HG03460 (cell line): ENCODE data around the gene PRSS23.
A peak's percentile ranks its signal among the peaks of the same experiment; 100 is the strongest.

ENCODE experiments used
- ATAC-seq: cut with Tn5 transposase; IDR thresholded peaks from one replicate; pipeline ENCODE4 v1.9.1; 2021; ENCODE audit not compliant: unreplicated experiment

Gene PRSS23

DNA sequence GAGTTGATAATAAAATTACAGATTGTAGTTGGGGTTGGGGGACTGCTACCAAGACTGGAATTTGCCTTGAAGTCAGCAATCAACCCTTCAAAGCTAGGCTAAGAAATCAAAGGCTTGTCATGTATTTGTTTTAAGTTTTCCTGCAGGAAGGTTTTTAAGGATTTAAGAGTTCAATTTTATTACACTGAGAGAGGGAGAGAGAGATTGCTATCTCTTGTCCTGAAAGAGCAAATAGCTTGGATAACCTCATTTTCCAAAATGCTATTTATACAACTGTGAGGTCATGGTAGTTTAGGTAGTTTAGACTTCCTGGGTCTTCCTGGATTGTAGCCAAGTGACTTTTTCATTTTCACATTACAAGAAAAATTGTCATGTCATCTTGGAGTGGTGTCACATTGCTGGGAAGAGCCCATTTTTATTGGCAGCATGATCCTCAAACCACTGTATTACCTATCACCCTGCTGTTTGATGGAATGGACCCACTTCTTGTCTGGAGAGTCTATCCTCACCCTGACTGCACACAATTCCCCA lies 10.1 kb upstream of the PRSS23 start:
- ATAC-seq: no peak

GRCh38 chr11:86790867-86791849 lies 9.2 kb upstream of the PRSS23 start:
- no peak for ATAC-seq

DNA sequence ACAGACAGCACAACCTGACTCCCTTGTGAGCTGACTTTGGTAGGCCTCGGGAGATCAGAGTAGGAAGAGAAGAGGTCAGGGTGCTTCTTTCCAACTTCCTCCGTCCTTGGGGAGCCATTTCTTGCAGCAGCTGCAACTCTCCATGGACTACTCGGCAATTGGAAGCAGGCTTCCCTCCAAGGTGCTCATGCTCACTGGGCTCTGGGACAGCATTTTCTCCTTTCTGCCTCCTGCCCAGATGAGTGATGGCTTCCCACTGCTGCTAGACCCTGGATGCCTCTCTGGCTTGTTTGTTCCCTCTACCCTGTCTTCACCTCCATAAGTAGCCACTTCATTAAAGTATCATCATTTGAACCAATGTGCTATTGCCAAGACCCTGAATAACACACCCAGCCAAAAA lies 8.2 kb upstream of the PRSS23 start:
- no peak for ATAC-seq

DNA sequence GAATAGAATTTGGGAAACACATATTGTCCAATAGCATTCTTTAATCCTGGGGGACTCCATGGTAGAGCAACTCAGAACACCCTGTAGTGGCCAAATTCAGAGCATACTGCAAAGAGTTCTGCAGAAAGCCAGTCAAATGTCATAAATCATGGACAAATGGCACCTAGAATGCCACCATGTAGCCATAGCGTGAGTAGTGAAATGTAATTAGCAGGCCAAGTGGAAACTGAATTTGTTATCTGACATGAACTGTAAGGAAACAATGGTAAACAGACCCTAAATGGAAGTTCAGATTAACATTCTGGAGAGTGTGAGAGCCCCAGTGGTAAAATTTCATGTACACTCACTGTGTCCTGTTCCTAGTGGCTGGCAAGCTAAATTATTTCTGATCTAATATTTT lies 7.0 kb upstream of the PRSS23 start:
- ATAC-seq: no peak

DNA sequence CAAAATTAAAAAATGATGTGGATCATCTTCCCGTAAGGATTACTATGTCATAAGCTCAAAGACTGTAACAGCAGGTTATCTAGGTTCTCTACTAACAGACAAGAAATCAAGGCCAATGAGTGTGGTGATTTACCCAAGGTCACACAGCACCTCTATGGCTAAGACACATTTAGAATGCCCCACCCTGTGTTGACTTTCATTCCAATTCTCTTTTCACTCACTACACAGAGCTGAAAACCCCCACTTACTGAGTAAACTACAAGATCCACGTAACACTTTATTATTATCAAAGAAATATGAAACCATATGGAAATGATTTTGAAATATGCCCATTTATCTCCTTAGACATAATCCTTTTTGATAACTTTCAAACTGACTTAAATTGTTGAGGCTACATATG lies 4.8 kb upstream of the PRSS23 start:
- ATAC-seq: no peak

DNA sequence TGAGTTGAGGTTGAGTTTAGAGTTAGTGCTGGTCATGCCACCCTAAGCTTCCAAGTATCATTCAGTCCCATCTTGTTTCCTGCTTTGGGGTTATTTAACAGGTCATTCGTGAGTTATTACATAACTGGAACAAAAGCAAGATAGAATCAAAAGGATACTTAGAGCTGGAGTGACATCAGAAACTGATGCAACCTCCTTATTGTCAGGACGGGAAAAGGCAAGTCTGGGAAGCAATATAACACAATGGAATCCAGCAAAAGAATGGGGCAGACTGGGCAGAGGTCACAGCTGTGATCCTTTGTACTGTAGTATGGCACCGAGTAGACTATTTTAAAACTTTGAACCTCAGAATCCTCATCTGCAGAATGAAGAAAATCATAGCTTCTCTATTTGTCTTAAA lies 4.4 kb upstream of the PRSS23 start:
- ATAC-seq: no peak

DNA sequence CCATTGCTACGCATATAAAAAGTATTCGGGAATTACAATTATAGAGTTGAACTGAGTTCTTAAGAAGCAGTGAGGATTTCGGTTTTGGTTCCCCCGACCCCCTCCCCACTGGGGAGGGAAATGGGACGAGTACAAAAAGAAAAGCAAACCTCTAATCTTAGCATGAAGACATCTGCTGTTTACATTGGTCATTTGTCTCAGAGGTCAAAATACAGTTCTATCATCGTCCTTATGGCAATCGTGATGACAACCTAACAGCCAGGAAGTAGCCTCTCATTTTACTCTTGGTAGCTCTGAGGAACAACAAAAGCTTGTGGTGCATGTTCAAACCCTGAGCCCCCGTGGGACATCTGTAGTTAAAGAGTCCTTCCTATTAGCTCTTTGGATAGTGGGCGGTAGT lies 3.2 kb upstream of the PRSS23 start:
- ATAC-seq: no peak

GRCh38 chr11:86798988-86799387 lies 1.4 kb upstream of the PRSS23 start:
- no peak for ATAC-seq

DNA sequence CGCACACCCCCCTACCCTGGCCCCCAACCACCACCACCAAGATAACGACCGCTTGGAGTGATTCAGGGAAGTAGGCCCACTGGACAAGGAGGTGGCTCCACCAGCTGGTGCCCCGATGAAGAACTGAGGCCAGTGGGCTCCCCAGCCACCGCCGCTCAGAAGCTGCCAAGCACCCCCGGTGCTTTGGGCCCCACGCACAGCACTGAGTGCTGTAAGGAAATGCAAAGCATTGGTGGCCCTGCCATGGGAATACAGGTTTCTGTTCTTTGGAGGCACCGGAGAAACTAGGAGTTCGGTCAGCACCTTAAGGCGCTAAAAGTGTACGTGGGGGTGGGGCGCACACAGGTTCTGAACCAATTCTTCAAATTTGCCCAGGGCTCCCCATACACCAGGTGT lies 664 bp upstream of the PRSS23 start:
- ATAC-seq: no peak

- ATAC-seq: no peak
These were observed 574 bp downstream of the PRSS23 start for GRCh38 chr11:86800960-86801272.

DNA sequence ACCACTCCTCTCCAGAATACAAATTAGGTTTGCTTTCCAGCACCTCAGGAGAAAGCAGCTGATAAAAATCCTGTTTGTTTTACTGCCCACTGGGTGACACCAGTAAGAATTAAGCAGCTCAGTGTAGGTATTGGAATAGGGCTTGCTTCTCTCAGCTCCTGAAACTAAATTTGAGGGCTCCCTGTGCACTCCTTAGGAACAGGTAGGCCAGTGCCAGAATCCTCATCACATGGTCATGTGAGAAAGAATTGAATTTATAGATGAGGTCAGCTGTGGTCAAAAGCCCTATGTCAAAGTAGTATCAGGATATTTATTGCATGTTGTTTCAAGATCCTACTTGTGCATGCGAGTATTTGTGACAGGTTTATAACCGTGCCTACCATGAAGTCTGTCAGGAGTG lies 1.0 kb downstream of the PRSS23 start:
- ATAC-seq: no peak

DNA sequence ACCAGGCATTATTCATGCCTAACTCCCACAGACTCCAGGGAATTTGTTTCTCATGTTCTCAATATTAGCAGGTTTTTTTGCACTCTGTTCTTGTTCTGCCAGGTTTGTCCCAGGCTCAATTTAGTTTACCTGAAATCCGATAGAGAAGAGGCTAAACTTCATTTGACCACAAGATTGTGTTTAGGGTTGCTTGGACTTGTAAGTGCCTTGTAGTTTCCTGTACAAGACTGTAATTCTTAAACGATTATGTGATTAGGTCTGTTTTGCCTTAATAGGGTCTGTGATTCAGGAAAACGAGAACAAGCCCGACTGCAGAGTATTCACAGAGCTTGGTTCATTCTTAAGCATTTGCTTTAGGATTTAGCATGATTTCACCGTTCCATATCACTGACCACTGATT lies 1.8 kb downstream of the PRSS23 start:
- no peak for ATAC-seq

DNA sequence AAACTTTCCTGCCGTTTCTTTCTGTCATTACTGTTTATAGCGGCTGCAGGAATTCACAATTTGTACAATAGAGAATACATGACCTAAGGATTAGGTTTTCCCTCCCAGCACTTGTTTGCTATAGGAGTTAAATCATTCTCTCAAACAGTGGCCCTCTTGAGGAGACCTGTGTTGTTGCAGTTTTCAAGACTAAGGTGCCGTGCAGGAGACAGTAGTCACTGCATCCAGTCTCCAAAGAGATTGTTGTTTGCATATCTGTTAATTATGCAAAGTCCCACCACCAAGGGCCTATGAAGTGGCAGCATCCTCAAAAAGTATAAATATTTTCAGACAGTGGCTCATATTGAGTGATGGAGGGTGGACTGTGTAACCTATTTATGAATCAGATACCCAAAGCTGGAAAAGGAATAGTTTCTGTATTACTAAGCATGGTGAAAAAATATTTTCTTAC lies 2.3 kb downstream of the PRSS23 start:
- ATAC-seq: no peak

GRCh38 chr11:86803136-86804045 lies 3.0 kb downstream of the PRSS23 start:
- no peak for ATAC-seq

DNA sequence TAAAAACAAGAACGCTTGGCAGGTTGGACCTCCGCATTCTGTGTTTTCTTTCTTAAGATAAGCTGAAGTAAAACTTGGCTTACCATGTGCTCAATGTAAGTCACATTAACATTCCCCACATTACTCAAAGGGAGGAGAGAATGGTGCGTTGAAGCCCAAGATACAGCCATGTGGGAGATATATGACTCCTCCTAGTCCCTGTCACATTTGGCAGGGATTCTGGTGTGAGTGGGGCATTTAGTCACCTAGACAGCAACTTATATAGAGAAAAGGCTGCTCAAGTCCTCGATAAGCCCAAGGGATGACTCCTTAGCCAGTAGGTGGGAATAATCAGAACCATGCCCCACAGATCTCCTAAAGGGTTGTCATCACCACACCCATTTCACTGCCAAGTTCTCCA lies 4.6 kb downstream of the PRSS23 start:
- no peak for ATAC-seq

- ATAC-seq: peak; percentile 81
These were observed 5.5 kb downstream of the PRSS23 start for GRCh38 chr11:86805873-86806310.

DNA sequence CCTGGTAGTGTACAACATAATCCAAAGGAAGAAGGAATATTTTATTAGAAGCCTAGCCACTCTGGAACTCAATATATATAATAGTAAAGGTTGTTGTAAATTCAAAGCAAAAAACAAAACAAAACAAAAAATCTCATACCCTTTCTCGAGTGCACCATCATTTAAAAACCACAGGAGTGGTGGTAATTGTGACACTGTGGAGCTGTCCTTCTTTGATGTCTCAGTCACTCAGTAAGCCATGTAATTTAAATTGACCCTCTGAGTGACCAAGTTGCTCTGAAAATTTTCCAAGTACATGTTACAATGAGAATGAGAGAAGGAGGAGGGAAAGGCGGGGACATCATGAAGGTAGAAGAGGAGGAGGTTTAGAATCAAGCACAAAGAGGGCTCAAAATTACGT lies 6.6 kb downstream of the PRSS23 start:
- ATAC-seq: no peak

DNA sequence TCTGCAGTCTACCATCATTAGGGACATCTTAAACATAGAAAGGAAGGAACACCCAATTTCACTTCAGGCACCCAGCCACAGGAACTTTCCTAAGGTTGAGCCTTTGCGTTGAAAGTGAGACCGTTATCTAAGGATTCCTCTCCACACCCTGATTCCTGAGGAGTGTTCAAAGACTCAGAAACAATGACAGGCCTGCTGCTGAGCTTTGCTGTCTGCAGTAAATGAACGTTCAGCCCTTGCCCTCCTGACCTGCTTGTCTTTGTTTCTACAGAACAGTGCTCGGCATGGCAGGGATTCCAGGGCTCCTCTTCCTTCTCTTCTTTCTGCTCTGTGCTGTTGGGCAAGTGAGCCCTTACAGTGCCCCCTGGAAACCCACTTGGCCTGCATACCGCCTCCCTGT lies 7.0 kb downstream of the PRSS23 start:
- ATAC-seq: no peak

GRCh38 chr11:86809561-86809960 lies 9.2 kb downstream of the PRSS23 start:
- ATAC-seq: no peak

DNA sequence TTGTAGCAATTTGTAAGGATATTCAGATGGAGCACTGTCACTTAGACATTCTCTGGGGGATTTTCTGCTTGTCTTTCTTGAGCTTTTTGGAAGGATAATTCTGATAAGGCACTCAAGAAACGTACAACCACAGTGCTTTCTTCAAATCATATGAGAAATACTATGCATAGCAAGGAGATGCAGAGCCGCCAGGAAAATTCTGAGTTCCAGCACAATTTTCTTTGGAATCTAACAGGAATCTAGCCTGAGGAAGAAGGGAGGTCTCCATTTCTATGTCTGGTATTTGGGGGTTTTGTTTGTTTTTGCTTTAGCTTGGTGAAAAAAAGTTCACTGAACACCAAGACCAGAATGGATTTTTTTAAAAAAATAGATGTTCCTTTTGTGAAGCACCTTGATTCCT lies 9.9 kb downstream of the PRSS23 start:
- ATAC-seq: no peak

DNA sequence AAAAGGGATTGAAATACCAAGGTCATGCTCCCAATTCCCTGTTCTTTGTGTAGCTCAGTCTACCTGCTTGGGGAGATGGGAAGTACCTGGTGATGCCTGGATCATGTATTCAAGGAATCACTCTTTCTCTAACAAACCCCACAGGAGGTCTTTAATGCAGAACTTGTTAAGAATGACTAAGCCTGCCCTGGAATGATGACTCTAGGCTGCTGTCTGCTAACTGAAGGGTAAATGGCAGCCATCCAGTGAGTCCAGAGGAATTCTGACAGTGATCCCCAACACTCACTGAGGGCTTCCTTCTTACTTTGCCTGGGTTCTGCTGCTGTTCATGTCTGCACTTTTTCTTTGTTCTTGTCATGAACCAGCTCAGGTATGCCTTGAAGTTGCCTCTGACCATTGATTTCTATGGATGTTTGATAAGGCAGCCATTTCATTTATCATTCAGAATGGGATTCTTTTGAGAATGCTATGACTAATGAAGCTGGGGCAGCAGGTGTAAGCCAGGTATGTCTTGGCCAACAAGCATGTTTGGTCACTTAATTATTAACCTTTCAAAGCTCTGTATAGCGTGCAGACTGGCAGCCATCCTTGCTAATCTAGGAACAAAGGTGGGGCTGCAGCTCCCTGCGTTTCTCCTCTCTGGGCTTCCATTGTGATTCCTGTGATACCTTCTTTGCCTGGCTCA lies 11.4 kb downstream of the PRSS23 start:
- ATAC-seq: no peak
